IMR-90 (cell line): ENCODE results near the gene IL2RA. TPM values are rescaled to one million over a fixed set of nuclear protein-coding genes. Genes with fewer than 3 reads are reported as not detected.

Source experiments
- ATAC-seq: fragments of 200-7000 bp; cut with Tn5 transposase; 2 replicates; pipeline ENCODE4 v1.9.1; 2020; ENCODE audit warnings: low read depth, mild to moderate bottlenecking, moderate library complexity
- BruUV-seq: library from RNA; stranded (reverse); fragments of 400-500 nt; replicated peaks from 2 replicates; lab custom pipeline; 2021; lab: Mats Ljungman, UMichigan
- CTCF ChIA-PET: fragments of 300-600 bp; formaldehyde crosslinking; extraction: SDS; loops from one replicate; lab custom pipeline; 2021; ENCODE audit warnings: antibody characterized with exemption; lab: Yijun Ruan, JAX
- POLR2A ChIA-PET: fragments of 300-600 bp; sonication (Branson Sonifier 250); formaldehyde crosslinking; loops from one replicate; lab custom pipeline; 2022; ENCODE audit warnings: antibody characterized with exemption; ENCODE audit not compliant: unreplicated experiment; lab: Charles Lee
- DNase-seq: peaks from one replicate; pipeline ENCODE4 v3.0.0; 2013
- H2AFZ ChIP-seq: replicated peaks from 2 replicates; pipeline ENCODE3; 2013; ENCODE audit warnings: low read length, mild to moderate bottlenecking; ENCODE audit not compliant: poor library complexity
- H2AK5ac ChIP-seq: 2 replicates; pipeline ENCODE4 v1.6.1; 2013; ENCODE audit warnings: low read depth, low read length, inconsistent platforms
- H2AK9ac ChIP-seq: replicated peaks from 2 replicates; pipeline ENCODE3; 2013; ENCODE audit warnings: mild to moderate bottlenecking, low read depth, low read length, moderate library complexity; ENCODE audit not compliant: poor library complexity
- H2BK120ac ChIP-seq: 2 replicates; pipeline ENCODE4 v1.6.1; 2013; ENCODE audit warnings: low read depth, low read length, inconsistent platforms
- H2BK15ac ChIP-seq: 3 replicates; pipeline ENCODE4 v1.6.1; 2013; ENCODE audit warnings: low read depth, low read length, inconsistent platforms
- H2BK20ac ChIP-seq: 2 replicates; pipeline ENCODE4 v1.6.1; 2013; ENCODE audit warnings: low read depth, mild to moderate bottlenecking, inconsistent platforms, low read length, moderate library complexity
- H2BK5ac ChIP-seq: 2 replicates; pipeline ENCODE4 v1.6.1; 2013; ENCODE audit warnings: mild to moderate bottlenecking, low read depth, low read length, inconsistent platforms; ENCODE audit not compliant: poor library complexity, severe bottlenecking
- H3K14ac ChIP-seq: replicated peaks from 2 replicates; pipeline ENCODE4 v1.6.1; 2013; ENCODE audit warnings: low read depth, low read length, inconsistent platforms
- H3K18ac ChIP-seq: 2 replicates; pipeline ENCODE4 v1.6.1; 2013; ENCODE audit warnings: low read depth, low read length, control low read depth
- H3K23ac ChIP-seq: 2 replicates; pipeline ENCODE4 v1.6.1; 2013; ENCODE audit warnings: low read depth, low read length, inconsistent platforms
- H3K27ac ChIP-seq: 2 replicates; pipeline ENCODE4 v1.5.1; 2013; ENCODE audit warnings: mild to moderate bottlenecking, control low read depth, low read length; ENCODE audit not compliant: insufficient read depth
- H3K27me3 ChIP-seq: 2 replicates; pipeline ENCODE4 v1.6.1; 2013; ENCODE audit warnings: low read length; ENCODE audit not compliant: control insufficient read depth, insufficient read depth
- H3K36me3 ChIP-seq: 2 replicates; pipeline ENCODE4 v1.6.1; 2013; ENCODE audit warnings: low read length, mixed read lengths; ENCODE audit not compliant: control insufficient read depth, insufficient read depth
- H3K4ac ChIP-seq: 2 replicates; pipeline ENCODE4 v1.6.1; 2013; ENCODE audit warnings: low read depth, low read length, inconsistent platforms
- H3K4me1 ChIP-seq: 2 replicates; pipeline ENCODE4 v1.6.1; 2013; ENCODE audit warnings: low read length, mixed read lengths; ENCODE audit not compliant: control insufficient read depth, insufficient read depth
- H3K4me2 ChIP-seq: 2 replicates; pipeline ENCODE4 v1.6.1; 2013; ENCODE audit warnings: low read depth, mild to moderate bottlenecking, control low read depth, low read length, moderate library complexity
- H3K4me3 ChIP-seq: 2 replicates; pipeline ENCODE4 v1.5.1; 2013; ENCODE audit warnings: low read depth, mild to moderate bottlenecking, control low read depth, low read length, moderate library complexity; ENCODE audit not compliant: insufficient read depth
- H3K56ac ChIP-seq: 2 replicates; pipeline ENCODE4 v1.6.1; 2013; ENCODE audit warnings: low read length, inconsistent platforms; ENCODE audit not compliant: insufficient read depth; ENCODE audit errors: extremely low read depth
- H3K79me1 ChIP-seq, 2 experiments: 2 replicates each; pipeline ENCODE4 v1.6.1; 2013; ENCODE audit warnings: low read length in 2 of 2, inconsistent platforms in 1 of 2, low read depth in 1 of 2
- H3K9ac ChIP-seq: 2 replicates; pipeline ENCODE4 v1.6.1; 2013; ENCODE audit warnings: low read depth, low read length, control low read depth
- H3K9me1 ChIP-seq: 2 replicates; pipeline ENCODE4 v1.6.1; 2013; ENCODE audit warnings: low read length, inconsistent platforms; ENCODE audit not compliant: insufficient read depth
- H3K9me3 ChIP-seq: 2 replicates; pipeline ENCODE4 v1.6.1; 2013; ENCODE audit warnings: low read length; ENCODE audit not compliant: control insufficient read depth, insufficient read depth
- H4K20me1 ChIP-seq: 2 replicates; pipeline ENCODE4 v1.6.1; 2013; ENCODE audit warnings: low read length, inconsistent platforms; ENCODE audit not compliant: insufficient read depth
- H4K5ac ChIP-seq: 2 replicates; pipeline ENCODE4 v1.6.1; 2013; ENCODE audit warnings: mild to moderate bottlenecking, low read depth, low read length, control low read depth
- H4K8ac ChIP-seq, 2 experiments: 2 replicates each; pipeline ENCODE4 v1.6.1; 2013; ENCODE audit warnings: low read depth in 2 of 2, low read length in 2 of 2, control low read depth in 1 of 2, inconsistent platforms in 1 of 2
- H4K91ac ChIP-seq: 2 replicates; pipeline ENCODE4 v1.6.1; 2013; ENCODE audit warnings: low read depth, low read length, inconsistent platforms; ENCODE audit not compliant: insufficient read depth
- CTCF ChIP-seq: conservative IDR thresholded peaks from 2 replicates; pipeline ENCODE4 v1.5.1; 2012; ENCODE audit warnings: mild to moderate bottlenecking, low read depth, low read length, improper control_type of control experiment
- ELK1 ChIP-seq: fragments of 150-350 bp; IDR thresholded peaks from 2 replicates; pipeline ENCODE4 v1.6.1; 2016; ENCODE audit warnings: low read depth, mild to moderate bottlenecking, low read length, moderate library complexity, borderline replicate concordance
- FOS ChIP-seq: fragments of 150-350 bp; IDR thresholded peaks from 2 replicates; pipeline ENCODE4 v1.6.1; 2016; ENCODE audit warnings: low read depth, low read length
- MAZ ChIP-seq: IDR thresholded peaks from 2 replicates; pipeline ENCODE4 v1.6.1; 2012; ENCODE audit warnings: low read depth, mild to moderate bottlenecking, low read length, improper control_type of control experiment, moderate library complexity, borderline replicate concordance
- NFE2L2 ChIP-seq: fragments of 150-350 bp; IDR thresholded peaks from 2 replicates; pipeline ENCODE4 v1.6.1; 2016; ENCODE audit warnings: low read depth, mild to moderate bottlenecking, low read length
- RAD21 ChIP-seq: IDR thresholded peaks from 2 replicates; pipeline ENCODE4 v1.6.1; 2012; ENCODE audit warnings: low read length, improper control_type of control experiment
- RFX5 ChIP-seq: IDR thresholded peaks from 2 replicates; pipeline ENCODE4 v1.8.0; 2012; ENCODE audit warnings: low read depth, mild to moderate bottlenecking, low read length, moderate library complexity
- USF2 ChIP-seq: fragments of 150-350 bp; IDR thresholded peaks from 2 replicates; pipeline ENCODE4 v1.6.1; 2017; ENCODE audit warnings: mild to moderate bottlenecking, antibody characterized with exemption, low read length, low read depth
- WGBS, 2 experiments: methylation state at CpG; one replicate each; pipeline versions ENCODE4 v1.1.5 to v1.1.7; 2013; ENCODE audit warnings: missing lambda C conversion rate in 2 of 2; ENCODE audit not compliant: insufficient read length in 1 of 2; ENCODE audit errors: extremely low coverage in 2 of 2; 5-methylcytosine and 5-hydroxymethylcytosine counted together
- dilution Hi-C: fragments of 300-500 bp; cut with HindIII; formaldehyde crosslinking; loops from one replicate; pipeline ENCODE4 v1.14.3; 2018; ENCODE audit warnings: low sequenced_read_pairs; ENCODE audit not compliant: unreplicated experiment
- in situ Hi-C: fragments of 300-500 bp; cut with MboI; formaldehyde crosslinking; loops from 3 replicates; pipeline ENCODE4 v1.14.3; 2019; ENCODE audit warnings: low sequenced_read_pairs, inconsistent platforms, mixed read lengths
- intact Hi-C: fragments of 100-400 bp; cut with micrococcal nuclease; formaldehyde crosslinking; loops from 2 replicates; pipeline ENCODE4 v1.10.0; 2022
- polyA plus RNA-seq, 3 experiments: library from polyadenylated mRNA; depleted of rRNA; stranded (reverse); fragments of >200 nt; gene quantifications; 2 replicates each; pipeline ENCODE4 v1.2.3, GENCODE V29; 2012; ENCODE audit warnings: low replicate concordance in 1 of 3
- total RNA-seq: library from RNA; depleted of rRNA; stranded (reverse); fragments of >200 nt; gene quantifications from 2 replicates; pipeline ENCODE4 v1.2.3, GENCODE V29; 2012

The IL2RA gene
- total and polyA plus RNA-seq, 2 of the 4 experiments (the other 2 are of a cell fraction), result not detected

- TF ChIP-seq RFX5, result no peak
- TF ChIP-seq MAZ, result no peak
- TF ChIP-seq NFE2L2, result no peak
- TF ChIP-seq CTCF, result no peak
- TF ChIP-seq ELK1, result no peak
- TF ChIP-seq RAD21, result no peak
- TF ChIP-seq USF2, result no peak
- TF ChIP-seq FOS, result no peak
- no peak overlapping the region for H2BK5ac ChIP-seq
- WGBS, 2 experiments, result 79% methylated on average over 3 of the region's 4 CpGs; no CpG with 5 or more reads in 1 of the 2 experiments
- H3K56ac ChIP-seq, result no peak overlapping the region
- no TSS peak for BruUV-seq
- no peaks in the 10 kb centered on the region for H3K9me1 ChIP-seq
- POLR2A ChIA-PET, result no interaction called here
- H3K27me3 ChIP-seq, result peaks cover 19% of the 10 kb centered on the region
- H2BK15ac ChIP-seq, result no peak overlapping the region
- CTCF ChIA-PET, result no interaction called here
- H2BK20ac ChIP-seq, result no peak overlapping the region
- H4K20me1 ChIP-seq, result no peaks in the 10 kb centered on the region
- dilution Hi-C loops (no loop called here), in situ Hi-C loops (no loop called here), intact Hi-C loops (no loop called here)
- H3K9ac ChIP-seq, result no peak overlapping the region
- H3K9me3 ChIP-seq, result no peaks in the 10 kb centered on the region
- H2AFZ ChIP-seq, result no peak overlapping the region
- no peak overlapping the region for H2AK9ac ChIP-seq
- H3K23ac ChIP-seq, result no peak overlapping the region
- no peak overlapping the region for H3K18ac ChIP-seq
- H3K4me2 ChIP-seq, result no peak overlapping the region
- DNase-seq (no peak), ATAC-seq (no peak)
- H3K4me1 ChIP-seq, result peaks cover 3% of the 10 kb centered on the region; the same call in 1 of the 2 replicates
- no peak overlapping the region for H3K27ac ChIP-seq
- no peak overlapping the region for H3K4ac ChIP-seq
- H3K79me1 ChIP-seq, result no peaks in the 10 kb centered on the region
- no peaks in the 10 kb centered on the region for H3K36me3 ChIP-seq
- no peak overlapping the region for H3K14ac ChIP-seq
- no peak overlapping the region for H4K5ac ChIP-seq
- H4K91ac ChIP-seq, result no peak overlapping the region
- H2BK120ac ChIP-seq, result no peak overlapping the region
- H4K8ac ChIP-seq, result no peak overlapping the region
- H2AK5ac ChIP-seq, result no peak overlapping the region
- H3K4me3 ChIP-seq, result no peak overlapping the region
Observed at GRCh38 chr10:6053303-6053702, 8.9 kb downstream of the IL2RA start.
